CD4-positive, alpha-beta memory T cell (primary cell): ENCODE measurements around the gene DES. TPM values are rescaled to one million over a fixed set of nuclear protein-coding genes. Genes with fewer than 3 reads are reported as not detected.

Experiments
- CTCF ChIA-PET: fragments of 350-600 bp; sonication (Branson Sonifier 250); formaldehyde crosslinking; loops from one replicate; lab custom pipeline; 2021; ENCODE audit warnings: inconsistent platforms; ENCODE audit not compliant: partially characterized antibody; lab: Charles Lee
- POLR2A ChIA-PET: fragments of 350-600 bp; sonication (Branson Sonifier 250); formaldehyde crosslinking; loops from one replicate; lab custom pipeline; 2021; ENCODE audit not compliant: partially characterized antibody; lab: Charles Lee
- DNase-seq, 5 donors: peaks; one replicate each; pipeline versions ENCODE4 v3.0.0 to v3.0.0-alpha.2; 2020 to 2022; ENCODE audit warnings: mixed read lengths in 1 of 5
- H3K27ac ChIP-seq: one replicate; pipeline ENCODE4 v1.7.0; 2013; ENCODE audit warnings: low read depth, low read length
- H3K27me3 ChIP-seq: 2 replicates; pipeline ENCODE4 v1.7.0; 2013; ENCODE audit warnings: mild to moderate bottlenecking, low read length, moderate library complexity; ENCODE audit not compliant: insufficient read depth
- H3K36me3 ChIP-seq: 2 replicates; pipeline ENCODE4 v1.7.0; 2013; ENCODE audit warnings: mild to moderate bottlenecking, low read length, moderate library complexity; ENCODE audit not compliant: insufficient read depth
- H3K4me1 ChIP-seq: 2 replicates; pipeline ENCODE4 v1.7.0; 2013; ENCODE audit warnings: mild to moderate bottlenecking, low read length, moderate library complexity; ENCODE audit not compliant: insufficient read depth
- H3K4me3 ChIP-seq, 2 donors: one replicate each; pipeline ENCODE4 v1.7.0; 2013; ENCODE audit warnings: low read length in 2 of 2, mild to moderate bottlenecking in 1 of 2
- H3K9me3 ChIP-seq, 2 donors: one replicate each; pipeline ENCODE4 v1.7.0; 2013; ENCODE audit warnings: low read length in 2 of 2, control low read depth in 1 of 2; ENCODE audit not compliant: control insufficient read depth in 1 of 2
- H3K27ac Mint-ChIP-seq, 7 donors: one replicate each; pipeline ENCODE4 v1.8.0; 2020 to 2021; ENCODE audit warnings: mixed read lengths in 7 of 7, mild to moderate bottlenecking in 6 of 7, inconsistent platforms in 3 of 7, moderate library complexity in 3 of 7
- H3K27me3 Mint-ChIP-seq, 2 donors: one replicate each; pipeline ENCODE4 v1.8.0; 2020 to 2021; ENCODE audit warnings: mixed read lengths in 2 of 2
- H3K36me3 Mint-ChIP-seq, 2 donors: one replicate each; pipeline ENCODE4 v1.8.0; 2020 to 2021; ENCODE audit warnings: mixed read lengths in 2 of 2, inconsistent platforms in 1 of 2, mild to moderate bottlenecking in 1 of 2
- H3K4me1 Mint-ChIP-seq, 4 donors: one replicate each; pipeline ENCODE4 v1.8.0; 2020 to 2021; ENCODE audit warnings: mixed read lengths in 4 of 4, mild to moderate bottlenecking in 1 of 4
- H3K4me3 Mint-ChIP-seq, 8 donors: one replicate each; pipeline ENCODE4 v1.8.0; 2020 to 2021; ENCODE audit warnings: mixed read lengths in 8 of 8, mild to moderate bottlenecking in 7 of 8, moderate library complexity in 6 of 8, inconsistent platforms in 3 of 8
- H3K9me3 Mint-ChIP-seq, 8 donors: one replicate each; pipeline ENCODE4 v1.8.0; 2020 to 2021; ENCODE audit warnings: mixed read lengths in 8 of 8, mild to moderate bottlenecking in 5 of 8, inconsistent platforms in 3 of 8, moderate library complexity in 1 of 8
- intact Hi-C: fragments of 100-400 bp; cut with micrococcal nuclease; formaldehyde crosslinking; loops from one replicate; pipeline ENCODE4 v1.15.1; 2023
- polyA plus RNA-seq, 2 donors: library from polyadenylated mRNA; unstranded; fragments of 300-500 nt; fragmentation: Illumina TruSeq; gene quantifications; one replicate each; pipeline ENCODE4 v1.2.3, GENCODE V29; 2021
- total RNA-seq, 2 experiments: library from RNA; stranded (reverse); gene quantifications; one replicate each; pipeline ENCODE4 v1.2.3, GENCODE V29; 2021

The DES gene
- total and polyA plus RNA-seq, 4 experiments from 2014 or later: not detected

DNA sequence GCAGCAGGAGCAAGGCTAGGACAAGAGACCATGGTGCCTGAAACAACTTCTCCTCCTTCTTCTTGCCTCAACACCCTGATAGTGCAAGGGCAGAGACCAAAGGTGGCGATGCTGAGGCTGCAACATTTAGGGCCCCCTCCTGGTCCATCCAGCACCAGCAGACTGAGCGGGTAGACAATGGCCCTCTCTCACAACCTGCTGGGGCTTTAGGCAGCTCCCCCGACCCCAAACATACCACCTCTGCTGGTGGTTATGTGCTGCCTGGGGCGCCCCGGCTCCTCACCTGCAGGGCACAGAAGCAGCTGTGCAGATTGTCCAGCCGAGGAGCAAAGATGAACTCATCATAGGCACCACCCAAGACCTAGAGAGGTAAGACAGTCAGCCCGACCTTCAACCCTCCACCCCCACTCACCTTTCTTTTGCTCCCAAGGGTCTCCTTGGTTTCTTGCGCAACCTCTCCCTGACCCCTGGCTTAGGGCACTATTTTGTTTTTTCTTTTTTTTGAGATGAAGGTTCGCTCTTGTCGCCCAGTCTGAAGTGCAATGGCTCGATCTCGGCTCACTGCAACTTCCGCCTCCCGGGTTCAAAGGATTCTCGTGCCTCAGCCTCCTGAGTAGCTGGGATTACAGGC lies 34.0 kb upstream of the DES start:
- H3K4me3 Mint-ChIP-seq: peak overlapping the region in 1 of 8 donors; percentile 3
- intact Hi-C loops: no loop called here

DNA sequence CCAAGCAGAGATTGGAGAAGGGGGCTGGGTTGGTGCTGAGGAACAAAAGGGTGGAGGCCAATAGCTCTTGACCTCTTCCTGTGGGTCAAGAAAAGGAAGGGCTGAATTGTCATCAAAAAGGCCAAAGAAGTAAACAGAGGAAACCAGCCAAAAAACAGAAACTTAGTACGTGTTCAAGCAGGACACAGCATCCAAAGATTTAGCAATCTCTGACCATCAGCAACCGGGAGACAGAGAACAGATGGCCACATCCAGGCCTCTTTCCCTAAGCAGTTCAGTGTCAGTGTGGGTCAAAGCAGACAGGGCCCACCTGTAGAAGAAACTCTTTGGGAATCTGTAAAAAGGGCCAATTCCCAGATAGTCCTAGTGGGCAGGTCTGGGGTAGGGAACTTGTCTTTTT lies 33.3 kb upstream of the DES start:
- intact Hi-C loops: loop anchor here (5.0 kb wide), 4 partner anchors 88 to 1113 kb away; partner anchors contain the start of genes AAMP and PNKD
- H3K4me3 Mint-ChIP-seq: peak overlapping the region in 5 of 8 donors; percentile 39 to 78 (median 60)
- POLR2A ChIA-PET: no interaction called here
- H3K4me3 ChIP-seq: no peak overlapping the region
- H3K9me3 ChIP-seq: no peaks in the 10 kb centered on the region
- DNase-seq: no peak
- H3K27me3 Mint-ChIP-seq: no peaks in the 10 kb centered on the region
- peaks cover 38 to 62% of the 10 kb centered on the region in 2 donors for H3K36me3 Mint-ChIP-seq
- no peaks in the 10 kb centered on the region for H3K9me3 Mint-ChIP-seq
- CTCF ChIA-PET: no interaction called here
- H3K27ac Mint-ChIP-seq: peak overlapping the region in 2 of 7 donors; percentile 48 to 65
- peaks cover 47% of the 10 kb centered on the region for H3K36me3 ChIP-seq
- no peaks in the 10 kb centered on the region for H3K27me3 ChIP-seq
- H3K4me1 ChIP-seq: peaks cover 22% of the 10 kb centered on the region
- H3K4me1 Mint-ChIP-seq: peaks cover 11 to 36% (median 22%) of the 10 kb centered on the region in 4 donors
- no peak overlapping the region for H3K27ac ChIP-seq

More for the DNA sequence above, 34.0 kb upstream of the DES start:
- Histone ChIP-seq H3K4me1 (peaks cover 22% of the 10 kb centered on the region), H3K27me3 (no peaks in the 10 kb centered on the region), H3K9me3 (no peaks in the 10 kb centered on the region), H3K4me3 (no peak overlapping the region), H3K36me3 (peaks cover 47% of the 10 kb centered on the region), H3K27ac (no peak overlapping the region)
- DNase-seq: no peak
- H3K36me3 Mint-ChIP-seq: peaks cover 38 to 62% of the 10 kb centered on the region in 2 donors
- CTCF ChIA-PET: interaction anchor here (1.1 to 1.5 kb wide), 2 partner anchors 85 to 89 kb away, joined by 3 read pairs; no protein-coding TSS in a partner anchor
- POLR2A ChIA-PET: no interaction called here
- H3K4me1 Mint-ChIP-seq: peaks cover 11 to 34% (median 22%) of the 10 kb centered on the region in 4 donors
- no peaks in the 10 kb centered on the region for H3K27me3 Mint-ChIP-seq
- H3K27ac Mint-ChIP-seq: peak overlapping the region in 1 of 7 donors; percentile 76
- no peaks in the 10 kb centered on the region for H3K9me3 Mint-ChIP-seq

DNA sequence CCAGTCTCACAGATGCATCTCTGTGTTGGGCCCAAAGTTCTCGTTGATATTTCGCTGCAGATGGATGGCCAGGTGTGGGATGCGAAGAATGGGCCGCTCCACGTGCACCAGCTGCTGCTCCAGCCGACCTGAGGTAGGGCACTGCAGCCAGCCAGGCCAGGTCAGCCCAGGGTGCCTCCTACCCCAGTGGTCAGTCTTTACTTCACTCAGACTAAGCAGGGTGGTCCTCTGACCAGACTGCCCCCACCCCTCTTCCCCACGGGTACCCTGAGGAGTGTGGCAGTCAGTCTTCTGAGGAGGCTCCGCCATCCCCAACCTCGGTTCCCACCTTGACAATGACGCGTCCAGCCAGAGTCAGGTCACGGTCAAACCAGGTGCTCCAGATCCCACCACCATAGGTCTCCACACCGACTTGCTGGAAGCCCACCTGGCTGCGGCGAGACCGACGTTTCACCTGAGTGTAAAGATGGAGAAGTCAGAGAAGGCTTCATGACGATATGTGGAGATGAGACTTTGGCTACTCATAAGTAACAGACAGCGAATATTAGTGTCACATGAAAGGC lies 32.1 kb upstream of the DES start:
- H3K27me3 Mint-ChIP-seq: no peaks in the 10 kb centered on the region
- ChIA-PET POLR2A (interaction anchor here (1.2 to 2.7 kb wide), 3 partner anchors 107 to 210 kb away, joined by 3 to 23 read pairs (median 6); partner anchors contain the start of genes ANKZF1, ATG9A and DNAJB2), CTCF (no interaction called here)
- H3K36me3 Mint-ChIP-seq: peaks cover 30 to 55% of the 10 kb centered on the region in 2 donors
- no peaks in the 10 kb centered on the region for H3K9me3 Mint-ChIP-seq
- no peaks in the 10 kb centered on the region for H3K9me3 ChIP-seq
- H3K4me1 ChIP-seq: peaks cover 22% of the 10 kb centered on the region
- peak overlapping the region; percentile 44 to 98 (median 82) for H3K4me3 Mint-ChIP-seq
- peak overlapping the region in 3 of 7 donors; percentile 52 to 86 (median 63) for H3K27ac Mint-ChIP-seq
- peaks cover 11 to 36% (median 22%) of the 10 kb centered on the region in 4 donors for H3K4me1 Mint-ChIP-seq
- no peaks in the 10 kb centered on the region for H3K27me3 ChIP-seq
- H3K36me3 ChIP-seq: peaks cover 40% of the 10 kb centered on the region
- no peak overlapping the region for H3K4me3 ChIP-seq
- no peak overlapping the region for H3K27ac ChIP-seq
- intact Hi-C loops: loop anchor here (5.0 kb wide), 4 partner anchors 89 to 1114 kb away; partner anchors contain the start of genes AAMP and PNKD
- no peak for DNase-seq

DNA sequence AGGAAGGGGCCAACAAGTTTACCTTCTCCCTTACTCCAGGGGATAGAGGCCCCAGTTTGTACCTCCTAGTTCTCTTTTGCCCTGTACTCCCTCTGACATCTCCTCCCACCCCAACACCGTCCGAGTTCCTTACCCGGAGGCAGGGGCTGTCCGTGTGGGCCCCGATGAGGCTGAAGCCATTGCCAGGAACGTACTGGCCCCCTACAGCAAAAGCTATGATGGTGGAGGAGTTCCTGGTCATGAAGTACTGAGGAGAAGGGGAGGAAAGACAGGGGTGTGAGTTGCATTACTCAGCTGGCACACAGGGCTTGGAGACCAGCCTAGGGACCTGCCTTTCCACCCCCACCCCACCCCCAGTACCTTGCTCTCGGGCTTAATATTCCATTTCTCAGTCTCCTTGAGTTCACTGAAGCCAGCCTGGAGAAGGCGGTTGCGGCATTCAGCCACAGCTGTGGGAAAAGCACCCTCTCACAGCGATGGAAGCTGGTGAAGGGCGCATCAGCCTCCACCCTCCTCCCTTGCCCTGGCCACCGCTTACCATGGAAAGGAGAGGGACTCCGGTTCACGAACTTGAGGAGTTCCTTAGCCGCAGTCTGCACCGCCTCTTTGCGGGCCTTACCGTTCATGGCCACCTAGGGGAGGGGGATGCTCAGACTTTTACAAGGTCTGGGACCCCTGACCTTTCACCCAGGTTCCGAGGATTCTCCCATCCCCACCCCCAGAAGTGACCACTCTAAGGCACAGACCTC lies 31.5 kb upstream of the DES start:
- Mint-ChIP-seq H3K4me3 (peak overlapping the region; percentile 92 to 98 (median 96)), H3K27ac (peak overlapping the region; percentile 95 to 98 (median 97)), H3K9me3 (no peaks in the 10 kb centered on the region), H3K27me3 (no peaks in the 10 kb centered on the region), H3K36me3 (peaks cover 24 to 48% of the 10 kb centered on the region in 2 donors), H3K4me1 (peaks cover 11 to 36% (median 22%) of the 10 kb centered on the region in 4 donors)
- Histone ChIP-seq H3K4me3 (peak overlapping the region; percentile 75 to 88), H3K4me1 (peaks cover 22% of the 10 kb centered on the region), H3K27ac (peak overlapping the region; percentile 94), H3K9me3 (no peaks in the 10 kb centered on the region), H3K27me3 (no peaks in the 10 kb centered on the region), H3K36me3 (peaks cover 34% of the 10 kb centered on the region)
- intact Hi-C loops: loop anchor here (5.0 kb wide), 4 partner anchors 89 to 1114 kb away; partner anchors contain the start of genes AAMP and PNKD
- ChIA-PET POLR2A (interaction anchor here (0.9 to 2.7 kb wide), 12 partner anchors 9 to 494 kb away, joined by 3 to 23 read pairs (median 5); partner anchors contain the start of genes ANKZF1, ATG9A, DNAJB2 and GLB1L), CTCF (interaction anchor here (0.6 to 4.3 kb wide), 5 partner anchors 16 to 676 kb away, joined by 3 to 43 read pairs (median 6); partner anchors contain the start of genes NHEJ1 and TTLL4)
- DNase-seq: no peak

DNA sequence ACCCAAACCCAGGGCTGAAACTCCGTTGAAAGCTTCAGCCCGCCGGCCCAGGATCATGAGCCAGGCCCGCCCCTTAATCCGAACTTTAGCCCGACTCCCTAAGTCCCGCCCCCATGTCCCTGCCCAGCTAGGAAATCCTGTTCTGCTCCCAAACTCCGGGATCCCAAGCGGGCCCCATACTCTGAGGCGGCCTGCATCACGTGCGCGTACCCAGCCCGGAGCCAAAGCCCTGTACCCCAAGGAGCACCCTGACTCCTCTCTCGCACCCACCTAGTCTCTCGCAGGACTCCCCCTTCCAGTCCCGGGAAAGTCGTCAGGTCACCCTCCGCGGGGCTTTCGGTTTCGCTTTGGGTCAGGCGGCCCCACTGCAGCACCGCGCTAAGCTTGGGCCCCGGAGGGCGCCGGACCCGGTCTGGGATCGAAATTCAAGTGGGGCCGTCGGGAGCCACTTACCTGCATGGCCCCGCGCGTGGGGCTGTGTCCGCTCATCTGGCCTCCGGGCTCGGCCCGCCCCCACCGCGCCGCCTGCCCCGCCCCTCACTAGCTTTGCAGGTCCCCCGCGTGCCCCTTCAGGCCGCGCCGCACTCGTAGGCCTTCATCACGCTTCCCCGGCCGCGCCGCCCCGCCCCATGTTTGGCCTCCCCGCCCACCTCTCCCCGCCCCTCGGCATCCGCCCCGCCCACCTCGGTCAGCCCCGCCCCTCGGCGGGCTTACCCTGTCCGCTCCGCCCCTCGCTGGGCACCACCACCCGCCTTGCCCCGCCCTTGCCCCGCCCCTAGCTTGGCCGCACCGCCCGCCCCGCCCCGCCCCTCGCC lies 30.7 kb upstream of the DES start, which contains the start of gene DNPEP:
DNPEP (minus strand) TSS at position 607 of the 815 bp plus-strand sequence; CDS start at position 489, 118 bp downstream.
- Histone ChIP-seq H3K4me3 (peak within 1 kb of the TSS; percentile 75 to 88), H3K4me1 (peaks cover 22% of the 10 kb centered on the region), H3K36me3 (peaks cover 26% of the 10 kb centered on the region), H3K27me3 (no peaks in the 10 kb centered on the region), H3K9me3 (no peaks in the 10 kb centered on the region), H3K27ac (peak within 1 kb of the TSS; percentile 94)
- Mint-ChIP-seq H3K36me3 (peaks cover 17 to 40% of the 10 kb centered on the region in 2 donors), H3K27me3 (no peaks in the 10 kb centered on the region), H3K4me3 (peak within 1 kb of the TSS; percentile 92 to 98 (median 96)), H3K27ac (peak within 1 kb of the TSS; percentile 95 to 98 (median 97)), H3K9me3 (no peaks in the 10 kb centered on the region), H3K4me1 (peaks cover 11 to 36% (median 22%) of the 10 kb centered on the region in 4 donors)
- intact Hi-C loops: loop anchor here (1.0 to 5.0 kb wide), 14 partner anchors 90 to 1115 kb away; partner anchors contain the start of genes AAMP, BCS1L, CHPF and CNOT9
- DNase-seq: peak; percentile 87 to 95 (median 89)
- ChIA-PET POLR2A (interaction anchor here (0.9 to 2.7 kb wide), 17 partner anchors 9 to 728 kb away, joined by 3 to 23 read pairs (median 6); partner anchors contain the start of genes ANKZF1, ATG9A, BCS1L and CNPPD1), CTCF (interaction anchor here (0.6 to 4.3 kb wide), 12 partner anchors 10 to 728 kb away, joined by 3 to 43 read pairs (median 7); partner anchors contain the start of genes BCS1L, GMPPA, NHEJ1 and TTLL4)
